Stimulated activated naive CD8-positive, alpha-beta T cell treated with anti-CD3 and anti-CD28 coated beads, Interleukin-15, Interleukin-2, amounts not matched to agents 100 ng/mL and 50 ng/mL, for 24 hours (primary cell): ENCODE measurements around the gene C2orf69.

Experiments used
- H3K27ac Mint-ChIP-seq: one replicate; pipeline ENCODE4 v1.8.0; 2021; ENCODE audit warnings: mild to moderate bottlenecking, mixed read lengths
- H3K27me3 Mint-ChIP-seq: one replicate; pipeline ENCODE4 v1.8.0; 2021; ENCODE audit warnings: mixed read lengths
- H3K36me3 Mint-ChIP-seq: one replicate; pipeline ENCODE4 v1.8.0; 2021; ENCODE audit warnings: low read depth, mixed read lengths
- H3K4me1 Mint-ChIP-seq: one replicate; pipeline ENCODE4 v1.8.0; 2021; ENCODE audit warnings: low read depth, mixed read lengths
- H3K4me3 Mint-ChIP-seq: one replicate; pipeline ENCODE4 v1.8.0; 2021; ENCODE audit warnings: mild to moderate bottlenecking, mixed read lengths
- H3K9me3 Mint-ChIP-seq: one replicate; pipeline ENCODE4 v1.8.0; 2021; ENCODE audit warnings: mixed read lengths

Gene C2orf69

DNA sequence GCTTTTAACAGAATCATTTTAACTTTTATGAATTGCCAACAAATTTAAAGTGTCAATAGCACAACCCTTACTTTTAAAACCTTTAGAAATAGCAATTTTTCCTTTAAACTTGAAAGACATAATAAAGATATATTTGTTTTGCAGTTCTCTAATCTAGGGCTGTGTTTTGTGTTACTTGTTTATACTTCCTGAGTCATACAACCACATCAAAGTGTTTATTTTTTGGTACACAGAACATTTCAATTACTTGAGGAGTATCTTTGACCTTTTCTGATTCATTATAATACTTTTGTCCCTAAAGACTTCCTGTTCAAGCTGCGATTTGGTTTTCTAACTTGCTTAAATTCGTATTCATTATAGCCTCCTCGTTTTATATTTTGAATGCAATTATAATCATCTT, 22.4 kb downstream of the C2orf69 start:
- Mint-ChIP-seq H3K4me3 (no peak overlapping the region), H3K27me3 (no peaks in the 10 kb centered on the region)

GRCh38 chr2:199936554-199936953, 25.5 kb downstream of the C2orf69 start:
- Mint-ChIP-seq H3K36me3 (peaks cover 39% of the 10 kb centered on the region), H3K4me1 (no peaks in the 10 kb centered on the region), H3K4me3 (no peak overlapping the region), H3K27ac (no peak overlapping the region), H3K27me3 (no peaks in the 10 kb centered on the region), H3K9me3 (no peaks in the 10 kb centered on the region)

More for the DNA sequence above, 22.4 kb downstream of the C2orf69 start:
- Mint-ChIP-seq H3K27ac (no peak overlapping the region), H3K9me3 (no peaks in the 10 kb centered on the region), H3K36me3 (peaks cover 51% of the 10 kb centered on the region), H3K4me1 (no peaks in the 10 kb centered on the region)

DNA sequence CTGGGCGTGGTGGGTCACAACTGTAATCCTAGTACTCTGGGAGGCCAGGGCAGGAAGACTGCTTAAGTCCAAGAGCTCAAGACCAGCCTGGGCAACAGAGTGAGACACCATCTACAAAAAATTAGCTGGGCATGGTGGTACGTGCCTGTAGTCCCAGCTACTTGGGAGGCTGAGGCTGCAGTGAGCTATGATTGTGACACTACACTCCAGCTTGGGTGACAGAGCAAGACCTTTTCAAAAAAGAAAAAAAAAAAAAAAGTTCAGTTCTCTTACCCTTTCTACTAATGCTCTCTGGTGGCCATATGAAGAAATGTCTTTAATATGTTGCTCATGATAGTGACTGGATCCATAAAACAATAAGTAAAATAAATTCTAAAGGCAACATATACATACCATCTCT, 29.3 kb downstream of the C2orf69 start:
- Mint-ChIP-seq H3K4me3 (no peak overlapping the region), H3K27ac (no peak overlapping the region), H3K36me3 (peaks cover 41% of the 10 kb centered on the region), H3K4me1 (no peaks in the 10 kb centered on the region), H3K9me3 (no peaks in the 10 kb centered on the region), H3K27me3 (no peaks in the 10 kb centered on the region)

DNA sequence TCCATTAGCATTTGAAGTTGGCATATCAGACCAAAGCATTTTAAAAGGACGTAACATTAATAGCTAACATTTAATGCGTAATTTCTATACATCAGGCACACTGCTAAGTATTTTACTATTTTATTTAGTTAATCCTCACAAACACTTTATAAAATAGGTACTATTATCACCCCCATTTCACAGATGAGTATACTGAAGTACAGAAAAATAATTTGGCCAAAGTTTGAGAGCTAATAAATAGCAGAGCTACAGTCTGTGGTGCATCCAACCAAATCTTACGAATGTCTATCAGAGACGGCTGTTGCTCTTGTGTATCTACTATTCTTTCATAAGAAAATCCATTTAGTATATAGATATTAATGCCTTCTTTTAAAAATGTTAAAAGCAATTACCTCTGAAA, 32.3 kb downstream of the C2orf69 start:
- Mint-ChIP-seq H3K4me3 (no peak overlapping the region), H3K9me3 (no peaks in the 10 kb centered on the region), H3K27me3 (no peaks in the 10 kb centered on the region), H3K4me1 (no peaks in the 10 kb centered on the region), H3K27ac (no peak overlapping the region), H3K36me3 (peaks cover 55% of the 10 kb centered on the region)

- no peak overlapping the region for H3K4me3 Mint-ChIP-seq
- peaks cover 64% of the 10 kb centered on the region for H3K36me3 Mint-ChIP-seq
- no peak overlapping the region for H3K27ac Mint-ChIP-seq
- no peaks in the 10 kb centered on the region for H3K9me3 Mint-ChIP-seq
- H3K4me1 Mint-ChIP-seq = peaks cover 9% of the 10 kb centered on the region
- H3K27me3 Mint-ChIP-seq = no peaks in the 10 kb centered on the region
Observed at GRCh38 chr2:199946196-199946595, 35.1 kb downstream of the C2orf69 start.

DNA sequence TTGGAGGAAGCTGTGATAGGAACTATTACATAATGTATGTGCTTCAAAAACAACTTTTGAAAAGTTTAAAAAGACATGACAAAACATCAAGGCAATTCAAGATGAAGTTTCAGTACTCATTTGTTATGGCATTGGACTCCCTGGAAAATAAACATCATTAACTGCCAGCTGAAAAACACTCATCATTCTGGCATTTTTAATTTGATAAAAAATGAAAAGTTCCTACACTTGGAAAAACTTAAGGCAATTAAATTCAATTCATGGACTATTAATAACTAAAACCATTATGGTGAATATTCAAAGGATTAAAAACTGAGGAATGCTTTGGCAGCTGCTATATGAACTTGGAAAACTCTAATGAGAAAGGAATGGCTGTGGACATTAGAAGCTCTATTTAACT, 35.7 kb downstream of the C2orf69 start:
- peaks cover 64% of the 10 kb centered on the region for H3K36me3 Mint-ChIP-seq
- no peak overlapping the region for H3K27ac Mint-ChIP-seq
- peaks cover 13% of the 10 kb centered on the region for H3K4me1 Mint-ChIP-seq
- H3K9me3 Mint-ChIP-seq = no peaks in the 10 kb centered on the region
- no peaks in the 10 kb centered on the region for H3K27me3 Mint-ChIP-seq
- no peak overlapping the region for H3K4me3 Mint-ChIP-seq

- no peak overlapping the region for H3K27ac Mint-ChIP-seq
- peaks cover 55% of the 10 kb centered on the region for H3K36me3 Mint-ChIP-seq
- no peaks in the 10 kb centered on the region for H3K27me3 Mint-ChIP-seq
- peaks cover 32% of the 10 kb centered on the region for H3K4me1 Mint-ChIP-seq
- H3K4me3 Mint-ChIP-seq = no peak overlapping the region
- H3K9me3 Mint-ChIP-seq = no peaks in the 10 kb centered on the region
Observed at GRCh38 chr2:199950396-199950795, 39.3 kb downstream of the C2orf69 start.

DNA sequence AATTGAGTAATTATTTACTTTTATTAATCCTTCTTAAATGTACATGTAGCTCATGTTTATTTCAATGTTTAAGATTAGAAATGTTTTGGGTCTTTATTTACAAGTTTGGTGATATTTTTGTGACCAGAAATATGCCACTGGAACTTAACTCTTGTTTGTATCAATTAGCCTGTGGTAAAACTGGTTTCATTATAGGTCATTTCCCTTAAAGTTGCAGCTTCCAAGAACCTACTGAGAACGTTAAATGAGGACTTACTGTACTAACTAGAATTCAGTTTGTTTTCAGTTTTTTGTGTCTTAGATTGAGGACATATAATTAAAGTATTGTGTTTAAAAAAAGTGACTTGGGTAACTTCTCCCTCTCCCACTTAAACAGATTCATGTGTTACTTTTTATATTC, 39.9 kb downstream of the C2orf69 start:
- H3K27me3 Mint-ChIP-seq = no peaks in the 10 kb centered on the region
- no peaks in the 10 kb centered on the region for H3K9me3 Mint-ChIP-seq
- H3K36me3 Mint-ChIP-seq = peaks cover 49% of the 10 kb centered on the region
- no peak overlapping the region for H3K4me3 Mint-ChIP-seq
- H3K27ac Mint-ChIP-seq = no peak overlapping the region
- H3K4me1 Mint-ChIP-seq = peaks cover 32% of the 10 kb centered on the region

DNA sequence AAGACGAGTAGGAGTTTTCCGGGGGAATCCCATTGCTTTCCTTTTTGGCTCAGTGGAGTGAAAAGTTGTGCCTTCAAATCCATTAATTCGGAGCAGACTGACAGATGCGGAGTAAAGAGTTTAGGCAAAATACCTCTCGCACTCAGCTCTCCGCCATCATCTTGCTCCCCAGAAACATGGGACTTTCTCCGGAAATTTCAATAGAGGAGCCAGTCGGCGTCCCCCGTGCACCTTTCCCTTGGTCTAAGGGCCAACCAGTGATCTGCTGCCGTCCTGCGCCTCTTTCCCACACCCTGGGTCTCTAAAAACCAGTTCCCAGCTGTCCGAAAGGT, 43.9 kb downstream of the C2orf69 start:
- Mint-ChIP-seq H3K4me3 (peak overlapping the region; percentile 100), H3K27ac (peak overlapping the region; percentile 98), H3K4me1 (peaks cover 56% of the 10 kb centered on the region), H3K36me3 (peaks cover 36% of the 10 kb centered on the region), H3K27me3 (no peaks in the 10 kb centered on the region), H3K9me3 (no peaks in the 10 kb centered on the region)

DNA sequence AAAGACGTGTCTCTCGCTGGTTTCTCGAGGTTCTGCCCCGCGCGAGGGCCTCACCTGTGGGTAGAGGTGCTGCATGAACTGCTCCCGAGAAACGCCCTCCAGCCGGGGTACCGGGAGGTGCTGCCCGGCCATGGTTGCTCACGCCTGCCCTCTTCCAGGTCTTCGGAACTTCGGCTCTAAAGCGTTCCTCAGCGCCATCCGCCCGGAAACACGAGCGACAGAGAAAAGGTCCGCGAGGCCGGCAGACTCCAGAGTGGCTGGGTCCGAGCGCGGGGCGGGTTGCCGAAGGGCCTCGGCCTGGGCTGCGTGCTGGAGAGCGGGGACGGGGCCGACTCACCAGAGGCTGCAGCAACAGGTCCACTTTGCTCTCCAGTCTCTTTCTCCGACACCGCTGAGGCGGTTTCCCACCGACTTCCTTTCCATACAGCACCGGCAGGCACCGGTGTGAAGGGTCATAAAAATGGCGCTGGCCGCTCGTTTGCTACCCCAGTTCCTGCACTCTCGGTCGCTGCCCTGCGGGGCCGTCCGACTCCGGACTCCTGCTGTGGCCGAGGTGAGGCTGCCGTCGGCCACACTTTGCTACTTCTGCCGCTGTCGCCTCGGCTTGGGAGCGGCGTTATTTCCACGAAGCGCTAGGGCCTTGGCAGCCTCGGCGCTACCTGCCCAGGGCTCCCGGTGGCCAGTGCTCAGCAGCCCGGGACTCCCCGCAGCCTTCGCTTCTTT, 44.4 kb downstream of the C2orf69 start, which contains the start of the genes MAIP1 and TYW5:
MAIP1 (plus strand) TSS at position 244 of the 723 bp plus-strand sequence; CDS start at position 461, 217 bp downstream.
TYW5 (minus strand) TSS at position 153 of the 723 bp plus-strand sequence; CDS start at position 132, 21 bp downstream.
- Mint-ChIP-seq H3K4me1 (peaks cover 50% of the 10 kb centered on the region), H3K9me3 (no peaks in the 10 kb centered on the region), H3K36me3 (peaks cover 34% of the 10 kb centered on the region), H3K27me3 (no peaks in the 10 kb centered on the region), H3K27ac (peak within 1 kb of the TSS; percentile 98), H3K4me3 (peak within 1 kb of the TSS; percentile 100)

DNA sequence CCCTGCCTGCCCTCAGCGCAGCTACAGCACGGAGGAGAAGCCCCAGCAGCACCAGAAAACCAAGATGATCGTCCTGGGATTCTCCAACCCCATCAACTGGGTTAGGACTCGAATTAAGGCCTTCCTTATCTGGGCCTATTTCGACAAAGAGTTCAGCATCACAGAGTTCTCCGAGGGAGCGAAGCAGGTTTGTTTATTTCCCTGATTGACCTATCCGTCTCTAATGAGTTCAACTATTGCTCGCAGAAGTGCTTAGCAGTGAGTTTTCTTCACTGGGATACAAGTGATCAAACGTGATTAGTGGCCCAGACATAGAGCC, 44.9 kb downstream of the C2orf69 start:
- Mint-ChIP-seq H3K36me3 (peaks cover 36% of the 10 kb centered on the region), H3K9me3 (no peaks in the 10 kb centered on the region), H3K4me3 (peak overlapping the region; percentile 100), H3K4me1 (peaks cover 48% of the 10 kb centered on the region), H3K27ac (peak overlapping the region; percentile 98), H3K27me3 (no peaks in the 10 kb centered on the region)

DNA sequence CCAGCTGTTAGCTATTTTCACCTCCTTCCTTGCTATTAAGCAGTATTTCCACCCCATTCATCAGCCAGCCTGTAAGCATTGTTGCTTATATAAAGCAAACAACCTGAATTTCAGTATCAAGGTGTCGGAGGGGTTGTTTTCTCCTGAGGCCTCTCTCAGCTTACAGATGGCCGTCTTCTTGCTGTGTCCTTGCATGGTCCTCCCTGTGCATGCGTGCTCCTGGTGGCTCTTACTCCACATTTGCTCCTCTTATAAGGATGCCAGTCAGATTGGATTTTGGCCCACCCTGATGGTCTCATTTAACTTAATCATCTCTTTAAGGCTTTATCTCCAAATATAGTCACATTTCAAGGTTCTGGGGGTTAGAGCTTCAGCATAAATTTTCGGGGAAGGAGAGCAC, 46.9 kb downstream of the C2orf69 start:
- Mint-ChIP-seq H3K9me3 (no peaks in the 10 kb centered on the region), H3K4me3 (peak overlapping the region; percentile 18), H3K27me3 (no peaks in the 10 kb centered on the region), H3K4me1 (peaks cover 54% of the 10 kb centered on the region), H3K27ac (no peak overlapping the region), H3K36me3 (peaks cover 54% of the 10 kb centered on the region)

- Mint-ChIP-seq H3K36me3 (peaks cover 69% of the 10 kb centered on the region), H3K9me3 (no peaks in the 10 kb centered on the region), H3K4me3 (no peak overlapping the region), H3K4me1 (peaks cover 27% of the 10 kb centered on the region), H3K27ac (peak overlapping the region; percentile 11), H3K27me3 (no peaks in the 10 kb centered on the region)
Observed at GRCh38 chr2:199962203-199962602, 51.1 kb downstream of the C2orf69 start.

DNA sequence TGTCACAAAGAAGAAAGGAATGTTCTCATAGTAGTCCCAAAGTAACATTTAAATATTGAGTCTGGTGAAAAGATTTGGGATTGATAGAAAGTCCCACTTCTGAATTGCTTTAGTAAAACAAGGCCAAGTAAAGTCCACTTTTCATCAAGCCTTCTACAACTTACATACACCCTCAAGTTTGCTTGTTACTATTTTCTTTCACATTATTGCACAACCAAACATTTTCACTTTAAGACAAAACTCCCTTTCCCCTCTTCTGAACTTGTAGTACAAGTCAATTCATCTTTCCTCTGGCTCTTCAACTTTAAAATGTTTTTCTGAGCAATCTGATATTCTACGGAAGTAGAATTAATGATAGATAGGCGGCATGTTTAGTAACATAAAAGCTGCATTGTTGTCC, 55.3 kb downstream of the C2orf69 start:
- no peaks in the 10 kb centered on the region for H3K9me3 Mint-ChIP-seq
- no peak overlapping the region for H3K4me3 Mint-ChIP-seq
- no peak overlapping the region for H3K27ac Mint-ChIP-seq
- no peaks in the 10 kb centered on the region for H3K27me3 Mint-ChIP-seq
- peaks cover 10% of the 10 kb centered on the region for H3K4me1 Mint-ChIP-seq
- peaks cover 60% of the 10 kb centered on the region for H3K36me3 Mint-ChIP-seq

DNA sequence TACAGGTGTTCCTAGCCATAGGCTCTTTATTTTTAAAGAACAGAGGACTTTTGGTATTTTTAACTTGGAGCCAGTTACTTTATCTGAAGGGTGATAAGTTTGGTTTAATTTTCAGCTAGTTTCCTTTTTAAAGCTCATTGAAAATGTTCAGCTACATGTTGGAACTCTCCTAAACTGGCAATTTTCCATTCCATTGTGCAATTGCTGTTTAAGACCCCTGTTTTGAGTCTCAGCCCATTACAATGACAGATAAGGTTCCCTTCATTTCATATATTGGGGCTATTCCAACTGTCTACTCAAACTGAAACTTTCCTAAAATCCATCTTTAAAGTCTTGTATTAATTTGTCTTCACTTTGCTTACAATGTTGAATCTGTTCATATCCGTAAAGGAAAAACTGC, 55.9 kb downstream of the C2orf69 start:
- H3K27ac Mint-ChIP-seq = no peak overlapping the region
- no peaks in the 10 kb centered on the region for H3K9me3 Mint-ChIP-seq
- H3K4me3 Mint-ChIP-seq = no peak overlapping the region
- H3K36me3 Mint-ChIP-seq = peaks cover 55% of the 10 kb centered on the region
- peaks cover 6% of the 10 kb centered on the region for H3K4me1 Mint-ChIP-seq
- H3K27me3 Mint-ChIP-seq = no peaks in the 10 kb centered on the region

GRCh38 chr2:199968126-199968525, 57.0 kb downstream of the C2orf69 start:
- Mint-ChIP-seq H3K9me3 (no peaks in the 10 kb centered on the region), H3K36me3 (peaks cover 45% of the 10 kb centered on the region), H3K4me3 (no peak overlapping the region), H3K27me3 (no peaks in the 10 kb centered on the region), H3K27ac (no peak overlapping the region), H3K4me1 (no peaks in the 10 kb centered on the region)
